Lower leg skin (tissue), 4 donors: ENCODE data around the gene ZFP3. TPM values are rescaled to one million over a fixed set of nuclear protein-coding genes. Genes with fewer than 3 reads are reported as not detected.

Source experiments
- DNase-seq, 2 donors: peaks; one replicate each; pipeline ENCODE4 v3.0.0-alpha.2; 2019; ENCODE audit warnings: low spot score in 2 of 2
- H3K4me3 ChIP-seq: fragments of 200-600 bp; sonication (generic); 2 replicates; pipeline ENCODE4 v1.5.1; 2017; ENCODE audit warnings: mild to moderate bottlenecking, low read depth; ENCODE audit not compliant: poor library complexity, severe bottlenecking
- POLR2A ChIP-seq, 2 donors: fragments of 450-650 bp; IDR thresholded peaks; one replicate each; pipeline ENCODE4 v1.6.1; 2016 to 2017; ENCODE audit warnings: antibody characterized with exemption in 2 of 2, mild to moderate bottlenecking in 1 of 2, moderate library complexity in 1 of 2
- WGBS, 2 donors: methylation state at CpG; one replicate each; pipeline ENCODE4 v1.1.5; 2018; 5-methylcytosine and 5-hydroxymethylcytosine counted together
- intact Hi-C: fragments of 100-400 bp; cut with DNase I; formaldehyde crosslinking; loops from one replicate; pipeline ENCODE4 v1.15.0; 2023; ENCODE audit warnings: low total_unique reads
- total RNA-seq, 4 donors: library from RNA; depleted of rRNA; stranded (reverse); fragments of >200 nt; gene quantifications; one replicate each; pipeline ENCODE4 v1.1.0, GENCODE V29; 2016
- TF ChIP-seq, protein P1 (sequence below), 3 donors: fragments of 450-650 bp; IDR thresholded peaks; one replicate each; pipeline ENCODE4 v1.5.1; 2016; ENCODE audit warnings: antibody characterized with exemption in 3 of 3, mild to moderate bottlenecking in 3 of 3, moderate library complexity in 2 of 3

ZFP3 gene
- total RNA-seq, 4 donors from 2014 or later: 1.2 to 5.2 (median 3.5) TPM

DNA sequence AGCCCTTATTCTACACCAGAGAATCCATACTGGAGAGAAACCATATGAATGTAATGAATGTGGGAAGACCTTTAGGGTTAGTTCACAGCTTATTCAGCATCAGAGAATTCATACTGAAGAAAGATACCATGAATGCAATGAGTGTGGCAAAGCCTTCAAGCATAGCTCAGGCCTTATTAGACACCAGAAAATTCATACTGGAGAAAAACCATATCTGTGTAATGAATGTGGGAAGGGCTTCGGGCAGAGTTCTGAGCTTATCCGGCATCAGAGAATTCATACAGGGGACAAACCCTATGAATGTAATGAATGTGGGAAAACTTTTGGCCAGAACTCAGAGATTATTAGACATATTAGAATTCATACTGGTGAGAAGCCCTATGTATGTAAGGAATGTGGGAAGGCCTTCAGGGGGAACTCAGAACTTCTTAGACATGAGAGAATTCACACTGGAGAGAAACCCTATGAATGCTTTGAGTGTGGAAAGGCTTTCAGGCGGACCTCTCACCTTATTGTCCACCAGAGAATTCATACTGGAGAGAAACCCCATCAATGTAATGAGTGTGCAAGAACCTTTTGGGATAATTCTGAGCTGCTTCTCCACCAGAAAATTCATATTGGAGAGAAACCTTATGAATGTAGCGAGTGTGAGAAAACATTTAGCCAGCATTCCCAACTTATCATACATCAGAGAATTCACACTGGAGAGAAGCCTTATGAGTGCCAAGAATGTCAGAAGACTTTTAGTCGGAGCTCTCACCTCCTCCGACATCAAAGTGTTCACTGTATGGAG lies 14.1 kb downstream of the ZFP3 start:
- intact Hi-C loops: no loop called here
- no peak overlapping the region for H3K4me3 ChIP-seq
- DNase-seq: no peak
- TF ChIP-seq, protein P1, sequence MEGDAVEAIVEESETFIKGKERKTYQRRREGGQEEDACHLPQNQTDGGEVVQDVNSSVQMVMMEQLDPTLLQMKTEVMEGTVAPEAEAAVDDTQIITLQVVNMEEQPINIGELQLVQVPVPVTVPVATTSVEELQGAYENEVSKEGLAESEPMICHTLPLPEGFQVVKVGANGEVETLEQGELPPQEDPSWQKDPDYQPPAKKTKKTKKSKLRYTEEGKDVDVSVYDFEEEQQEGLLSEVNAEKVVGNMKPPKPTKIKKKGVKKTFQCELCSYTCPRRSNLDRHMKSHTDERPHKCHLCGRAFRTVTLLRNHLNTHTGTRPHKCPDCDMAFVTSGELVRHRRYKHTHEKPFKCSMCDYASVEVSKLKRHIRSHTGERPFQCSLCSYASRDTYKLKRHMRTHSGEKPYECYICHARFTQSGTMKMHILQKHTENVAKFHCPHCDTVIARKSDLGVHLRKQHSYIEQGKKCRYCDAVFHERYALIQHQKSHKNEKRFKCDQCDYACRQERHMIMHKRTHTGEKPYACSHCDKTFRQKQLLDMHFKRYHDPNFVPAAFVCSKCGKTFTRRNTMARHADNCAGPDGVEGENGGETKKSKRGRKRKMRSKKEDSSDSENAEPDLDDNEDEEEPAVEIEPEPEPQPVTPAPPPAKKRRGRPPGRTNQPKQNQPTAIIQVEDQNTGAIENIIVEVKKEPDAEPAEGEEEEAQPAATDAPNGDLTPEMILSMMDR (IDR thresholded peaks at IDR 0.05): no peak
- no peak for TF ChIP-seq POLR2A (IDR thresholded peaks at IDR 0.05)
- 98% methylated on average over 6 of the region's 6 CpGs for WGBS, 2 donors

DNA sequence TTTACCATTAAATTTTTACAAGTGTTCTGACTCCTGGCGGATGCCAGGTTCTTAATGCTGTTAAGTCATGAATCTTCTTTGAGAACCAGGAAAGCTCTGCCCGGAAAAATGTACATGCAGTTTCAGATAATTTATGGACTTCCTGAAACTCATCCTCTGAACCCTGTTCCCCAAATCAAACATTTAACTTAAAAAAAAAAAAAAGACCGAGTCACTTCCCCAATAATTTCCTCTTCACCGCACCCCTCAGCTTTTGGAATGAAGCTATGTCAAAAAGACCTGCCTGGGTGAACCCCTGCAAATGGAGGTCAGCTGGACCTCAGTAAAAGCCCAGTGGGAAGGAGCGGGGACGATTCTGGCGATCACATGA lies 18.4 kb downstream of the ZFP3 start:
- WGBS, 2 donors: 12 to 22% methylated on average over 7 of the region's 7 CpGs
- TF ChIP-seq, protein P1 (IDR thresholded peaks at IDR 0.05): no peak
- TF ChIP-seq POLR2A (IDR thresholded peaks at IDR 0.05): no peak
- peak overlapping the region; percentile 22 for H3K4me3 ChIP-seq
- DNase-seq: no peak
- intact Hi-C loops: no loop called here

DNA sequence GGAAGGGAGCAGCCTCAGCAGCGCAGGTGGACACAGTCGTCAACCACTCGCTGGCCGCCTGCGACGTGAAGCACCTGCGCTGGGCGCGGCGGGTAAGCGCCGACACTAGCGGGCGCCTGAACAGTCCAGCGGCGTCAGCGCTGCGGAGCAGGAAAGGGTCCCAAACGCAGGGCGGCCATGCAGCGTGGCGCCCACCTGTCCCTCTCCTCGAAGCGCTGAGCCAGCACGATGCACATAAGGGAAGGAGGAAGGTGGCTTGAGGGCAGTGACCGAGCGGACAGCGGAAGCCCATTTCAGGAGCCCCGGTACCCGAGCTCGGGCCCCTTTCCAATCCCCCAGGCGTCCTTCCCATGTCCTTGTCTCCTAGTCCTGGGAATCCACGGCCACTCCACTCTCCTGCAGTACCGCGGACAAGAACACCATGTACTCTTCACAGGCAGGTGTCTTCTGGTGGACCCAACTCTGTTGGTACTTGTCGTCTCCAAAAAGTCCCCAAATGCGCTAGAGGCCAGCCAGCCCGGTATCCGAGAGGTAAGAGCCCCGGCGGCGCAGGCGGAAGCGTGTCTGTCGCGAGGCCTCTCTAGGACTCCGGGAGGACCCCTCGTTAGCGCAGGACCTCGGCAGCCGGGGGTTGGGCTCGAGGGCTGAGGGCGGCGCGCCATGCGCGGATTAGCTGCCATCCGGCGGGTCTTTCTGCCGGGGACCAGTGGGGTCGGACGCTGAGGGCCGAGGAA lies 19.0 kb downstream of the ZFP3 start:
- intact Hi-C loops: no loop called here
- WGBS, 2 donors: 4 to 8% methylated on average over 36 to 43 of the region's 63 CpGs
- peak; percentile 41 to 93 for DNase-seq
- no peak for TF ChIP-seq POLR2A (IDR thresholded peaks at IDR 0.05)
- TF ChIP-seq, protein P1 (IDR thresholded peaks at IDR 0.05): no peak
- peak overlapping the region; percentile 22 for H3K4me3 ChIP-seq

DNA sequence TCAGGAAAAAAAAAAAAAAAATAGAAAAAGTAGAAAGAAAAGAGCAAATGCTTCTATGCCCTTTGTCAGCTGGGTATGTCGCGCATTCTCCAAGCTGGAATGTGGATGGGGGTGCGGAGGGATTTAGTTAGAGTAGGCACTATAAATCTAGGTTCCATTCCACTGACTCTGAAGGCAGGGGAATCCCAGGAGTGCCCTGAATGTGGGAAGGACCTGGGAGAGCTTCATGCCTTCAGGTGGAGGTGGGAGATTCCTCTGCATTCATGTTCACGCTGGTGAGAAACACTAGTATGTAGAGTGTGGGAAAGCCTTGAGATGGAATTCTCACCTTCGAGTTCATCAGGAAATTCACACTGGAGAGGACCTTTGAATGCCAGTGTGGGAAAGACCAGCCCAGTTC lies 21.0 kb downstream of the ZFP3 start:
- no peak overlapping the region for H3K4me3 ChIP-seq
- peak in 1 of 2 donors; percentile 17 for DNase-seq
- 56 to 69% methylated on average over 5 of the region's 5 CpGs for WGBS, 2 donors
- TF ChIP-seq POLR2A (IDR thresholded peaks at IDR 0.05): no peak
- TF ChIP-seq, protein P1 (IDR thresholded peaks at IDR 0.05): no peak
- intact Hi-C loops: no loop called here

DNA sequence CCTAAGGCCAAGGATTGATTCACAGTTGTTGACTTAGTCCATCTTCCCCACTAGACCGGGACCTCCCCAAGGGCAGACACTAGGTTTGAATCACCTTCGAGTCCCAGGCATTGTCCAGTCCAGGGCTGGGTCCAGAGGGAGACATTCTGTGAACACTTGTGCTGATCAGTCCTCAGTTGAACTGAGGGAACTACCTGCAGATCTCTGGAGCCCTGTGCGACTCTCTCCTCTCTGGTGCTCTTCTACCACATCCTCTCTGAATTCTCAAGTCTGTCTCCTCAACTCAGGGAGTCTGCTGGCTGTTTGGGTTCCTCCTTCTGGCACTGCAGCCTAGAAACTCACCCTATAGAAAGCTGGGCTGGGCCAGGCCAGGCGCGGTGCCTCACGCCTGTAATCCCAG lies 22.6 kb downstream of the ZFP3 start:
- intact Hi-C loops: no loop called here
- WGBS, 2 donors: 81 to 90% methylated on average over 6 of the region's 6 CpGs
- no peak for TF ChIP-seq POLR2A (IDR thresholded peaks at IDR 0.05)
- TF ChIP-seq, protein P1 (IDR thresholded peaks at IDR 0.05): no peak
- DNase-seq: no peak
- no peak overlapping the region for H3K4me3 ChIP-seq
